DOHH2 (cell line): Measurements from ENCODE around the gene POLK.

Experiments used
- H3F3A ChIP-seq: fragments of 200-600 bp; sonication (generic), shearing (Covaris generic); 2 replicates; pipeline ENCODE4 v1.6.0; 2016; ENCODE audit warnings: antibody characterized with exemption, mild to moderate bottlenecking; ENCODE audit not compliant: control insufficient read depth, insufficient read depth
- H3K27ac ChIP-seq: fragments of 200-600 bp; sonication (generic); 2 replicates; pipeline ENCODE4 v1.5.1; 2014; ENCODE audit warnings: low read depth, mild to moderate bottlenecking, low read length, moderate library complexity
- H3K27me3 ChIP-seq: fragments of 200-600 bp; sonication (generic); 2 replicates; pipeline ENCODE4 v1.6.1; 2014; ENCODE audit warnings: mild to moderate bottlenecking, low read length, mixed read lengths; ENCODE audit not compliant: control insufficient read depth
- H3K36me3 ChIP-seq: fragments of 200-600 bp; sonication (generic); 2 replicates; pipeline ENCODE4 v1.6.1; 2014; ENCODE audit warnings: mild to moderate bottlenecking, low read length, moderate library complexity, mixed read lengths; ENCODE audit not compliant: control insufficient read depth
- H3K4me1 ChIP-seq: fragments of 200-600 bp; sonication (generic); 2 replicates; pipeline ENCODE4 v1.6.1; 2014; ENCODE audit warnings: mild to moderate bottlenecking, low read length, mixed read lengths; ENCODE audit not compliant: control insufficient read depth
- H3K4me2 ChIP-seq: fragments of 200-600 bp; sonication (generic); 2 replicates; pipeline ENCODE4 v1.6.0; 2014; ENCODE audit warnings: mild to moderate bottlenecking, low read length, moderate library complexity
- H3K4me3 ChIP-seq: fragments of 200-600 bp; sonication (generic); 2 replicates; pipeline ENCODE4 v1.5.1; 2014; ENCODE audit warnings: mild to moderate bottlenecking, low read length, mixed read lengths
- H3K79me2 ChIP-seq: fragments of 200-600 bp; sonication (generic); 2 replicates; pipeline ENCODE4 v1.6.1; 2014; ENCODE audit warnings: mild to moderate bottlenecking, low read length, mixed read lengths; ENCODE audit not compliant: control insufficient read depth
- H3K9me2 ChIP-seq: fragments of 200-600 bp; sonication (generic); replicated peaks from 2 replicates; pipeline ENCODE4 v1.6.1; 2014; ENCODE audit warnings: mild to moderate bottlenecking, low read length, mixed read lengths; ENCODE audit not compliant: control insufficient read depth
- H3K9me3 ChIP-seq: fragments of 200-600 bp; sonication (generic); 2 replicates; pipeline ENCODE4 v1.6.1; 2014; ENCODE audit warnings: antibody characterized with exemption, low read length, mixed read lengths; ENCODE audit not compliant: control insufficient read depth, insufficient read depth
- H4K20me1 ChIP-seq: fragments of 200-600 bp; sonication (generic); 2 replicates; pipeline ENCODE4 v1.6.0; 2014; ENCODE audit warnings: low read depth, mild to moderate bottlenecking, antibody characterized with exemption, low read length, moderate library complexity; ENCODE audit not compliant: control insufficient read depth, insufficient read depth
- EZH2phosphoT487 ChIP-seq: fragments of 200-600 bp; sonication (generic); IDR thresholded peaks from 2 replicates; pipeline ENCODE4 v1.6.1; 2017; ENCODE audit warnings: borderline replicate concordance, mild to moderate bottlenecking, antibody characterized with exemption, low read length, moderate library complexity, mixed read lengths
- TF ChIP-seq, protein P1 (sequence below): fragments of 200-600 bp; sonication (generic); IDR thresholded peaks from one replicate; pipeline ENCODE4 v1.5.1; 2014; ENCODE audit warnings: antibody characterized with exemption, mild to moderate bottlenecking, low read depth, low read length; ENCODE audit not compliant: poor library complexity, severe bottlenecking

The POLK gene

DNA sequence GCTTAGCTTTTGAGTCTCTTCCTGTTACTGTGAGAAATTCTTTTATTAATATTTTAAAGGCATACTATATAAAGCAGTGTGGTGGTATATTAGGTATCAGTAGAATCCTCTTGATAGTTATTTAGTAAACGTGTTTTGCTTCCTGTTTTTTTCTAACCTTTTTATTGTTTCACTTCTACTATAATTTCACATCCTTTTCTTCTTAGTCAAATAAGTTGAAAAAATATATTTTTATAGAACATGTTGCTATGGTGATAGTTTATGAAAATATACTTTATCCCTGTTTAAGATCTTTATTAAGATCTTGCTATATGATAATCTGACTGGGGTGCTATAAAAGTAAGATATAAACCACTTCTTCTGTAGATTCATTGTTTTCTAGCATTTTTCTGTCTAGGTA, 2.1 kb downstream of the POLK start:
- H4K20me1 ChIP-seq: 0 out of 2 replicates have a peak, but pooled peaks cover 4% of the 10 kb centered on the region
- H3K4me1 ChIP-seq: peaks cover 69% of the 10 kb centered on the region
- no peaks in the 10 kb centered on the region for H3K9me2 ChIP-seq
- peaks cover 31% of the 10 kb centered on the region for H3F3A ChIP-seq
- H3K36me3 ChIP-seq: peaks cover 5% of the 10 kb centered on the region; the same call in 1 of the 2 replicates
- no peaks in the 10 kb centered on the region for H3K27me3 ChIP-seq
- peak overlapping the region; percentile 80 for H3K27ac ChIP-seq
- TF ChIP-seq, protein P1, sequence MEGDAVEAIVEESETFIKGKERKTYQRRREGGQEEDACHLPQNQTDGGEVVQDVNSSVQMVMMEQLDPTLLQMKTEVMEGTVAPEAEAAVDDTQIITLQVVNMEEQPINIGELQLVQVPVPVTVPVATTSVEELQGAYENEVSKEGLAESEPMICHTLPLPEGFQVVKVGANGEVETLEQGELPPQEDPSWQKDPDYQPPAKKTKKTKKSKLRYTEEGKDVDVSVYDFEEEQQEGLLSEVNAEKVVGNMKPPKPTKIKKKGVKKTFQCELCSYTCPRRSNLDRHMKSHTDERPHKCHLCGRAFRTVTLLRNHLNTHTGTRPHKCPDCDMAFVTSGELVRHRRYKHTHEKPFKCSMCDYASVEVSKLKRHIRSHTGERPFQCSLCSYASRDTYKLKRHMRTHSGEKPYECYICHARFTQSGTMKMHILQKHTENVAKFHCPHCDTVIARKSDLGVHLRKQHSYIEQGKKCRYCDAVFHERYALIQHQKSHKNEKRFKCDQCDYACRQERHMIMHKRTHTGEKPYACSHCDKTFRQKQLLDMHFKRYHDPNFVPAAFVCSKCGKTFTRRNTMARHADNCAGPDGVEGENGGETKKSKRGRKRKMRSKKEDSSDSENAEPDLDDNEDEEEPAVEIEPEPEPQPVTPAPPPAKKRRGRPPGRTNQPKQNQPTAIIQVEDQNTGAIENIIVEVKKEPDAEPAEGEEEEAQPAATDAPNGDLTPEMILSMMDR: no peak
- TF ChIP-seq EZH2phosphoT487: no peak
- H3K4me3 ChIP-seq: peak overlapping the region; percentile 78
- H3K4me2 ChIP-seq: peak overlapping the region; percentile 77
- H3K9me3 ChIP-seq: no peaks in the 10 kb centered on the region
- peaks cover 90% of the 10 kb centered on the region for H3K79me2 ChIP-seq

DNA sequence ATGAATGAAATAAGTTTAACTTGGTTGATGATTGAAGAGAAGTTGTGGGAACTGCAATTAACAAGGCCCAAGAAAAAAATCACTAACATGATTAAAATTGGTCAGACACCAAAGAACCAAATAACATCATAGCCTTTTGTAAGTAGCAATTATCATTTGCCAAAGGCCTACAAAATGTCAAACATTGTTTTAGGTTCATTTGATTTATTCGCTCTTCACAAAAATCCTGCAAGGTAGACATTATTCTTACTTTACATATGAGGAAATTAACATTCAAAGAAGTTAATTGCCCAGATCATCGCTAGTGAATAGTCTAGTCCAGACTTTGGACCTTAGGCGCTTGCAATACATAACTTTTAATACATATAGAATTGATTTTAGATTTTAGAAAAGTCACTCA, 2.6 kb downstream of the POLK start:
- peaks cover 72% of the 10 kb centered on the region for H3K4me1 ChIP-seq
- H3K27ac ChIP-seq: peak overlapping the region; percentile 80
- peaks cover 5% of the 10 kb centered on the region; the same call in 1 of the 2 replicates for H3K36me3 ChIP-seq
- peaks cover 90% of the 10 kb centered on the region for H3K79me2 ChIP-seq
- no peak for TF ChIP-seq EZH2phosphoT487
- TF ChIP-seq, protein P1: no peak
- H3K4me2 ChIP-seq: peak overlapping the region; percentile 77
- H3K4me3 ChIP-seq: peak overlapping the region; percentile 78
- H4K20me1 ChIP-seq: 0 out of 2 replicates have a peak, but pooled peaks cover 4% of the 10 kb centered on the region
- H3K27me3 ChIP-seq: no peaks in the 10 kb centered on the region
- H3K9me3 ChIP-seq: no peaks in the 10 kb centered on the region
- no peaks in the 10 kb centered on the region for H3K9me2 ChIP-seq
- peaks cover 31% of the 10 kb centered on the region for H3F3A ChIP-seq

DNA sequence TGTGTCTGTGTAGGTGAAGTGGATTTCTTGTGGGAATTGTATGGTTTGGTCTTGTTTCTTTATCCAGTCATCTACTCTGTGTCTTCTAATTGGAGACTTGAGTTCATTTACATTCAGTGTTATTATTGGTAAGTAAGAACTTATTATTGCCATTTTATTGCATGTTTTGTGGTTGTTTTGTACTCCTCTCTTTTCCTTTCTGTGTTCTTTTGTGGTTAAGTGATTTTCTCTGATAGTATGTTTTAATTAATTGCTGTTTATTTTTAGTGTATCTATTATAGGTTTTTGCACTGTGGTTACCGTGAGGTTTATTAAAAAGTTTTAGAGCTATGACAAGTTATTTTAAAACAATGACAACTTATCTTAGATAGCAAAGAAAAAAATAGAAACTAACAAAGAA, 8.1 kb downstream of the POLK start:
- H3K9me3 ChIP-seq: peaks cover 19% of the 10 kb centered on the region
- H3K79me2 ChIP-seq: peaks cover 89% of the 10 kb centered on the region
- peaks cover 13% of the 10 kb centered on the region for H3F3A ChIP-seq
- peak overlapping the region; percentile 13; the same call in 1 of the 2 replicates for H3K4me2 ChIP-seq
- H3K4me3 ChIP-seq: no peak overlapping the region
- H3K36me3 ChIP-seq: peaks cover 9% of the 10 kb centered on the region
- TF ChIP-seq EZH2phosphoT487: no peak
- TF ChIP-seq, protein P1: no peak
- no peaks in the 10 kb centered on the region for H3K27me3 ChIP-seq
- no peak overlapping the region for H3K27ac ChIP-seq
- H3K4me1 ChIP-seq: peaks cover 66% of the 10 kb centered on the region
- H4K20me1 ChIP-seq: no peaks in the 10 kb centered on the region
- no peaks in the 10 kb centered on the region for H3K9me2 ChIP-seq
